ENCODE results near the gene DIP2B. TPM values are rescaled to one million over a fixed set of nuclear protein-coding genes. Genes with fewer than 3 reads are reported as not detected.

The DIP2B gene
- total RNA-seq, 1 donor from 2014 or later, result 39.3 TPM

DNA sequence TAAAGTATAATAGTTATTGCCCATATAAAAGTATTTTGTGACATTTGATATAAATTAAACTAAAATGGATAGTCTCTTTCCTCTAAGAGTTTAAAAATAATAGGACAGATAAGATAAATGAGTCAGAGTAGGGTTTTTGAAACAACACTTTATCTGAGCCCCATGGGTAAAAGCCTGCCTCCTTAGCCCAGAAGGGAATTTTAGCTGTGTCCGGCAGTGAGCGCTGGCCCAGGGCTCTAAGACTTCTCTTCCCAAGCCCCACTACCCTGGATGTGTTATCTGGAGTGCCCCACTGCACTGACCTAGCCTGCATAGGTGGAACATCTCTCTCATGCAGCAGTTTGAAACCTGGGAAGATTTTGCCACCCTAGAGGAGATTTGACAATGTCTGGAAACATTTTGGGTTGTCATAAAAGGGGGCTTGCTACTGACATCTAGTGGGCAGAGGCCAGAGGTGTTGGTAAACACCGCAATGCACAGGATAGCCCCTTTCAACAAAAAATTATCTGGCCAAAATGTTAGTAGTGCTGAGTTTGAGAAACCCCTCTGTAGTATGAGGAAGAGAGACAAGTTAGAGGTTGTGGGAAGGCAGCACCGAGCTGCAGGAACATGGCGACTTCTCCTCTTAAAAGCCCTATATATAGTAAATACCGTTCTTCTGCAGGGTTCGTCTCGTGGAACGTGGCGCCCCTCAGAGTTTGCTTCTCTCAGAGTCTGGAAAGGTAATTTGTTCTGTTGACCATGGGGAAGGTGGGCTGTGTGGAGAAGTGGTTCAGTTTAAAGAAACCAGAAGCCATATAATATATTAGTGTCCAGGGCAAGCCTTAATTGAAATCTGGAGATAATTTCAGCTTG lies 229.9 kb downstream of the DIP2B start:
- no peak for DNase-seq (ENCODE audit: low read depth)
- TF ChIP-seq, protein P1, sequence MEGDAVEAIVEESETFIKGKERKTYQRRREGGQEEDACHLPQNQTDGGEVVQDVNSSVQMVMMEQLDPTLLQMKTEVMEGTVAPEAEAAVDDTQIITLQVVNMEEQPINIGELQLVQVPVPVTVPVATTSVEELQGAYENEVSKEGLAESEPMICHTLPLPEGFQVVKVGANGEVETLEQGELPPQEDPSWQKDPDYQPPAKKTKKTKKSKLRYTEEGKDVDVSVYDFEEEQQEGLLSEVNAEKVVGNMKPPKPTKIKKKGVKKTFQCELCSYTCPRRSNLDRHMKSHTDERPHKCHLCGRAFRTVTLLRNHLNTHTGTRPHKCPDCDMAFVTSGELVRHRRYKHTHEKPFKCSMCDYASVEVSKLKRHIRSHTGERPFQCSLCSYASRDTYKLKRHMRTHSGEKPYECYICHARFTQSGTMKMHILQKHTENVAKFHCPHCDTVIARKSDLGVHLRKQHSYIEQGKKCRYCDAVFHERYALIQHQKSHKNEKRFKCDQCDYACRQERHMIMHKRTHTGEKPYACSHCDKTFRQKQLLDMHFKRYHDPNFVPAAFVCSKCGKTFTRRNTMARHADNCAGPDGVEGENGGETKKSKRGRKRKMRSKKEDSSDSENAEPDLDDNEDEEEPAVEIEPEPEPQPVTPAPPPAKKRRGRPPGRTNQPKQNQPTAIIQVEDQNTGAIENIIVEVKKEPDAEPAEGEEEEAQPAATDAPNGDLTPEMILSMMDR (IDR thresholded peaks at IDR 0.05; ENCODE audit: insufficient read depth, low read length, poor library complexity, severe bottlenecking), result peak; percentile 75
- H3K27me3 ChIP-seq (ENCODE audit: control insufficient read depth, insufficient read depth, low read length), result no peaks in the 10 kb centered on the region
- no peaks in the 10 kb centered on the region for H3K36me3 ChIP-seq (ENCODE audit: control insufficient read depth, insufficient read depth, low read length)
- no peak overlapping the region for H3K4me3 ChIP-seq (ENCODE audit: low read depth, low read length)

DNA sequence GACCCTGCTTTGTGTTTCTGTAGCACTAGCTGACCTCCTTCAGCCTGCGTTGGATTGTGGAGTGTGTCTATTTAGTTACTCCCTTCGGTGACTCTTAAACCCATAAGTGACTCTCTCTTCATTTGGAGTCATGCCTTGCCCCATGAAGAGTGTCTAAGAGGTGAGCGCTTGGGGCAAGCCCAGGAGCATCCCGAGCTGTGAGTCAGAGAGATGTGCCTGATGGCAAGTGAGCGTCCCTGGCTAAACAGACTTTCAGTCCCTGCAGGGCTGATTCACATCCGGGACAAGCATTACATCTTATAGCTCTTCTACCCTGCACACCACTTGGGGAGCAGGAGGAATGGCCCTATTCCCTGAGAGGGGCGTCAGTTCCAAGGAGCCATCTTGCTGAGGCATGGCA lies 234.8 kb downstream of the DIP2B start:
- peaks cover 3% of the 10 kb centered on the region for H3K36me3 ChIP-seq (ENCODE audit: control insufficient read depth, insufficient read depth, low read length)
- DNase-seq (ENCODE audit: low read depth), result no peak
- no peak overlapping the region for H3K4me3 ChIP-seq (ENCODE audit: low read depth, low read length)
- no peaks in the 10 kb centered on the region for H3K27me3 ChIP-seq (ENCODE audit: control insufficient read depth, insufficient read depth, low read length)
- TF ChIP-seq, protein P1 (IDR thresholded peaks at IDR 0.05; ENCODE audit: insufficient read depth, low read length, poor library complexity, severe bottlenecking), result no peak

DNA sequence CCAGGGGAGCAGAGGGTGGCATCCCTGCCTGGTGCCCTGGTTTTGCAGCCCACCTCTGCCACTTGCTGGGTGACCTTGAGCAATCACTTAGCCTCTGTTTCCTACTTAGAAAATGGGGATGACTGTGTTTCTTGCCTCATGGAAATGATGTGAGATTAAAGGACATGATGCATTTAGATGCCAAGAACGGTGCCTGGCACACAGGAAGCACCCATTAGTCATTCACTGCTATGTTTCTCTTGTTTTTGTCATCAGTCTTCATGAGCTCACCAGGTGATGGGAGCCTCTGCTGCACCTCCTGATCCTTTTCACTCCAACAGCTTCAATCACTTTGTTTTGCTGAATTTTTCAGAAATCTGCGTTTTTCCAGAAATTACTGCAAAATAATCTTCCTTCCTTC lies 235.5 kb downstream of the DIP2B start:
- H3K4me3 ChIP-seq (ENCODE audit: low read depth, low read length), result no peak overlapping the region
- TF ChIP-seq, protein P1 (IDR thresholded peaks at IDR 0.05; ENCODE audit: insufficient read depth, low read length, poor library complexity, severe bottlenecking), result no peak
- peaks cover 3% of the 10 kb centered on the region for H3K36me3 ChIP-seq (ENCODE audit: control insufficient read depth, insufficient read depth, low read length)
- DNase-seq (ENCODE audit: low read depth), result no peak
- H3K27me3 ChIP-seq (ENCODE audit: control insufficient read depth, insufficient read depth, low read length), result no peaks in the 10 kb centered on the region

DNA sequence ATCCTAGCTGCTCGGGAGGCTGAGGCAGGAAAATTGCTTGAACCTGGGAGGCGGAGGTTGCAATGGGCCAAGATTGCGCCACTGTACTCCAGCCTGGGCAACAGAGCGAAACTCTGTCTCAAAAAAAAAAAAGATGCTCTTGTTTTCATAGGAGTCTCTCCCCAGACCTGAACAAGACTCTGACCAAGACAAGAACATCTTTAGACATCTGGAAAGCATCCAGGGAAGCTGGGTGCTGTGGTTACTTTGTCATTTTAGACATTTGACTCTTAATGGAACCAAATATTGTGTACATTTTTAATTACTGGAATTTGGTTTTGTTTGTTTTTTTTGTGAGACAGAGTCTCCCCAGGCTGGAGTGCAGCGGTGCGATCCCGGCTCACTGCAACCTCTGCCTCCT lies 238.0 kb downstream of the DIP2B start:
- Histone ChIP-seq H3K27me3 (ENCODE audit: control insufficient read depth, insufficient read depth, low read length) (no peaks in the 10 kb centered on the region), H3K36me3 (ENCODE audit: control insufficient read depth, insufficient read depth, low read length) (peaks cover 3% of the 10 kb centered on the region), H3K4me3 (ENCODE audit: low read depth, low read length) (no peak overlapping the region)
- no peak for DNase-seq (ENCODE audit: low read depth)
- TF ChIP-seq, protein P1 (IDR thresholded peaks at IDR 0.05; ENCODE audit: insufficient read depth, low read length, poor library complexity, severe bottlenecking), result no peak

DNA sequence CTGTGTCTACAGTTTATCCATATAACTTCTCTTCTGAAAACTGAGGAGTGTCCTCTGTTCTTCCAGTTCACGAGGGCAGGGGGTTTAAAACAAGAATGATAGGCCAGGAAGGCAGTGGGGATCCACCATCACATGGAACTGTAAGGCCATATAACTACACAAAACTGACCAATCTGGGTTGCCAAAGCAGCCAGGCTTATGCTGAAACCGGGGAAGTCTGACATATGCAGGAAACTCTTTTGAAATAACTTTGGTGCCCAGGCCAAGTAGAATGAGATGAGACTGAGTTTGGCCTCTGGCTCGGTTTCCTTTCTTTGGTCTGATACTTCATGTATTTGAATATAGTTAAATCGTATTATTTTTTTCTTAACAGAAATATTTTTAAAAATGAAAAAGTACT lies 241.1 kb downstream of the DIP2B start:
- DNase-seq (ENCODE audit: low read depth), result no peak
- H3K4me3 ChIP-seq (ENCODE audit: low read depth, low read length), result no peak overlapping the region
- H3K27me3 ChIP-seq (ENCODE audit: control insufficient read depth, insufficient read depth, low read length), result no peaks in the 10 kb centered on the region
- TF ChIP-seq, protein P1 (IDR thresholded peaks at IDR 0.05; ENCODE audit: insufficient read depth, low read length, poor library complexity, severe bottlenecking), result no peak
- H3K36me3 ChIP-seq (ENCODE audit: control insufficient read depth, insufficient read depth, low read length), result peaks cover 3% of the 10 kb centered on the region

DNA sequence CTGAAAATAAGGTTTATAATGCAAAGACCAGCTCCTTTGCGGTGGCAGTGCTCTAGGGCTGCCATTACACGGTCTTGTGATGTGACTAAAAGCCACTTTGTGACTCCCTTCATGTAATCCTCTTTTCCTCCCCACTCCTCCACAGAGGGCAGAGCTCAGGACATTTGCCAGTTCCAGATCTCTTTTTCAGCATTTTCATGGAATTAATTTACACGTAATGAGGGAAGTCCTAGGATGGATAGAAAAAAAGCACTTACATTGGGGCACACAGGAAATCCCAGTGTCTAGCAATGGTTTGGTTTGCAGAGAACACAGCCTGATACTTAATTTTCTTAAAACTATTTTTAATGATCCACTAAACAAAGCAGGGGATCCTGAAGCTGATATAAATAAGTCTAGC lies 241.6 kb downstream of the DIP2B start:
- no peaks in the 10 kb centered on the region for H3K27me3 ChIP-seq (ENCODE audit: control insufficient read depth, insufficient read depth, low read length)

More for the DNA sequence above, 241.6 kb downstream of the DIP2B start:
- no peak for DNase-seq (ENCODE audit: low read depth)
- H3K36me3 ChIP-seq (ENCODE audit: control insufficient read depth, insufficient read depth, low read length), result no peaks in the 10 kb centered on the region
- TF ChIP-seq, protein P1 (IDR thresholded peaks at IDR 0.05; ENCODE audit: insufficient read depth, low read length, poor library complexity, severe bottlenecking), result no peak
- no peak overlapping the region for H3K4me3 ChIP-seq (ENCODE audit: low read depth, low read length)

Measured in kidney epithelial cell (primary cell).